Kidney (tissue), 14 donors: Measurements from ENCODE around the gene ACOX3. TPM values are rescaled to one million over a fixed set of nuclear protein-coding genes. Genes with fewer than 3 reads are reported as not detected.

Experiments
- DNase-seq, 5 donors: peaks; one replicate each; pipeline ENCODE4 v3.0.0-alpha.2; 2013 to 2020
- FAIRE-seq: peaks from 2 replicates; lab custom pipeline; 2012; peaks lifted over from hg19 to GRCh38; lab: Jason Lieb, UNC
- H3K27ac ChIP-seq, 2 donors: one replicate each; pipeline ENCODE4 v1.7.0; 2013; ENCODE audit warnings: low read depth in 2 of 2, low read length in 2 of 2, inconsistent platforms in 1 of 2
- H3K27me3 ChIP-seq: one replicate; pipeline ENCODE4 v1.7.1; 2013; ENCODE audit warnings: low read length, inconsistent platforms; ENCODE audit not compliant: control insufficient read depth, insufficient read depth
- H3K36me3 ChIP-seq, 3 donors: one replicate each; pipeline versions ENCODE4 v1.7.0 to v1.7.1; 2013; ENCODE audit warnings: low read length in 3 of 3, control low read depth in 1 of 3, inconsistent platforms in 1 of 3; ENCODE audit not compliant: insufficient read depth in 3 of 3, control insufficient read depth in 2 of 3
- H3K4me1 ChIP-seq, 3 donors: one replicate each; pipeline versions ENCODE4 v1.7.0 to v1.7.1; 2013; ENCODE audit warnings: low read length in 3 of 3, inconsistent platforms in 1 of 3, low read depth in 1 of 3; ENCODE audit not compliant: control insufficient read depth in 2 of 3, insufficient read depth in 2 of 3
- H3K4me3 ChIP-seq, 3 donors: one replicate each; pipeline versions ENCODE4 v1.7.0 to v1.8.1; 2013; ENCODE audit warnings: low read length in 3 of 3, control low read depth in 1 of 3, inconsistent platforms in 1 of 3
- H3K9ac ChIP-seq, 3 donors: one replicate each; pipeline versions ENCODE4 v1.7.0 to v1.7.1; 2013; ENCODE audit warnings: low read length in 3 of 3, control low read depth in 1 of 3, inconsistent platforms in 1 of 3
- H3K9me3 ChIP-seq, 3 donors: one replicate each; pipeline versions ENCODE4 v1.7.0 to v1.7.1; 2013; ENCODE audit warnings: low read length in 3 of 3, control low read depth in 1 of 3, inconsistent platforms in 1 of 3; ENCODE audit not compliant: control insufficient read depth in 2 of 3, insufficient read depth in 1 of 3
- intact Hi-C: fragments of 100-400 bp; cut with DNase I; formaldehyde crosslinking; loops from one replicate; pipeline ENCODE4 v1.11.1; 2022
- polyA plus RNA-seq: library from polyadenylated mRNA; stranded (reverse); fragments of 350-450 nt; fragmentation: Illumina TruSeq; extraction: RNeasy Lipid Tissue Mini Kit (QIAGEN cat#74804); gene quantifications from one replicate; pipeline ENCODE4 v1.2.3, GENCODE V29; 2014; ENCODE audit warnings: low read depth, low replicate concordance; ENCODE audit not compliant: insufficient read depth
- total RNA-seq: library from RNA; stranded (reverse); fragmentation: NEBNext Ultra II Directional; extraction: Animal tissue kit (Norgen Biotek cat#: 25700); gene quantifications from one replicate; pipeline ENCODE4 v1.2.1, GENCODE V29; 2021
- TF ChIP-seq, protein P1 (sequence below): IDR thresholded peaks from 3 replicates; pipeline ENCODE4 v1.5.1; 2012; ENCODE audit warnings: mild to moderate bottlenecking, moderate library complexity, borderline replicate concordance; ENCODE audit not compliant: insufficient read depth; ENCODE audit errors: extremely low read depth
- donor health status: control.
- donor health status: control.
- donor health status: control.
- donor health status: control.
- donor health status: control.
- donor health status: DM: yes; HTN: yes; CAD: no.
- donor health status: Normal renal cell carcinoma (clear cell type).

ACOX3 gene
- total and polyA plus RNA-seq, 2 donors from 2014 or later, result 10.1 to 21.7 TPM

- DNase-seq (no peak), FAIRE-seq (no peak)
- H3K9ac ChIP-seq, result no peak overlapping the region
- no peaks in the 10 kb centered on the region for H3K4me1 ChIP-seq
- H3K27me3 ChIP-seq, result no peaks in the 10 kb centered on the region
- TF ChIP-seq, protein P1, sequence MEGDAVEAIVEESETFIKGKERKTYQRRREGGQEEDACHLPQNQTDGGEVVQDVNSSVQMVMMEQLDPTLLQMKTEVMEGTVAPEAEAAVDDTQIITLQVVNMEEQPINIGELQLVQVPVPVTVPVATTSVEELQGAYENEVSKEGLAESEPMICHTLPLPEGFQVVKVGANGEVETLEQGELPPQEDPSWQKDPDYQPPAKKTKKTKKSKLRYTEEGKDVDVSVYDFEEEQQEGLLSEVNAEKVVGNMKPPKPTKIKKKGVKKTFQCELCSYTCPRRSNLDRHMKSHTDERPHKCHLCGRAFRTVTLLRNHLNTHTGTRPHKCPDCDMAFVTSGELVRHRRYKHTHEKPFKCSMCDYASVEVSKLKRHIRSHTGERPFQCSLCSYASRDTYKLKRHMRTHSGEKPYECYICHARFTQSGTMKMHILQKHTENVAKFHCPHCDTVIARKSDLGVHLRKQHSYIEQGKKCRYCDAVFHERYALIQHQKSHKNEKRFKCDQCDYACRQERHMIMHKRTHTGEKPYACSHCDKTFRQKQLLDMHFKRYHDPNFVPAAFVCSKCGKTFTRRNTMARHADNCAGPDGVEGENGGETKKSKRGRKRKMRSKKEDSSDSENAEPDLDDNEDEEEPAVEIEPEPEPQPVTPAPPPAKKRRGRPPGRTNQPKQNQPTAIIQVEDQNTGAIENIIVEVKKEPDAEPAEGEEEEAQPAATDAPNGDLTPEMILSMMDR, result no peak
- intact Hi-C loops, result no loop called here
- no peak overlapping the region for H3K4me3 ChIP-seq
- no peak overlapping the region for H3K27ac ChIP-seq
- no peaks in the 10 kb centered on the region for H3K9me3 ChIP-seq
- H3K36me3 ChIP-seq, result peaks cover 4 to 32% (median 23%) of the 10 kb centered on the region in 3 donors
Observed at GRCh38 chr4:8410066-8410625, 30.4 kb downstream of the ACOX3 start.

GRCh38 chr4:8409264-8410065, 31.1 kb downstream of the ACOX3 start:
- DNase-seq (no peak), FAIRE-seq (no peak)
- Histone ChIP-seq H3K9ac (no peak overlapping the region), H3K4me1 (no peaks in the 10 kb centered on the region), H3K4me3 (no peak overlapping the region), H3K36me3 (peaks cover 4 to 32% (median 16%) of the 10 kb centered on the region in 3 donors), H3K9me3 (no peaks in the 10 kb centered on the region), H3K27me3 (no peaks in the 10 kb centered on the region), H3K27ac (no peak overlapping the region)
- intact Hi-C loops, result loop anchor here (10.0 kb wide), 1 partner anchor 165 kb away; no protein-coding TSS in a partner anchor
- TF ChIP-seq, protein P1, result no peak

DNA sequence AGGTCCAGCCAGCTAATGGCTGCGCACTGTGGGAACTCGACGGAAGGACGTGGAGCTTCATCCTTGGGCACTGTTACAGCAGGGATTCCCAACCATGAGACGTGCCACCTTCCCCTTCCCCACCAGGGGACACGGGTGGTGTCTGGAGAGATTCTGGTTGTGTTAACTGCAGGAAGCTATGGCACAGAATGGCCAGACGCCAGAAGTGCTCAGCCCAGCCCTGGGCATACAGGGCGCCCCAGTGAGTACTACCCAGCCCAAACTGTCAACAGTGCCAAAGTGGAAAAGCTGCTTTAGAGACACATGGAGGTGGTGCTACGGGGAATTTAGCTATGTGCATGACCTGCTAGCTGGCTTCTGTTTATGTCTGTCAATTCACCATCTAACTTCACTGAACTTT, 32.8 kb downstream of the ACOX3 start:
- DNase-seq (no peak), FAIRE-seq (no peak)
- TF ChIP-seq, protein P1, result no peak
- H3K9ac ChIP-seq, result no peak overlapping the region
- H3K27ac ChIP-seq, result no peak overlapping the region
- intact Hi-C loops, result loop anchor here (10.0 kb wide), 1 partner anchor 163 kb away; no protein-coding TSS in a partner anchor
- H3K9me3 ChIP-seq, result no peaks in the 10 kb centered on the region
- H3K4me1 ChIP-seq, result no peaks in the 10 kb centered on the region
- H3K36me3 ChIP-seq, result peaks cover 2 to 30% (median 11%) of the 10 kb centered on the region in 3 donors
- H3K4me3 ChIP-seq, result no peak overlapping the region
- no peaks in the 10 kb centered on the region for H3K27me3 ChIP-seq
